ENCODE measurements around the gene LAP3.

GRCh38 chr4:17642398-17642783 lies 65.4 kb downstream of the LAP3 start:
- no peak for TF ChIP-seq POLR2AphosphoS5 (IDR thresholded peaks at IDR 0.05; ENCODE audit: borderline replicate concordance, low read depth, low read length)
- no peak for TF ChIP-seq EZH2 (IDR thresholded peaks at IDR 0.05)
- no peak for TF ChIP-seq FOXP2 (optimal IDR thresholded peaks at IDR 0.05; ENCODE audit: control extremely low read depth, extremely low read length, insufficient read depth)

All from SK-N-MC (cell line).